HepG2 (cell line): ENCODE results near the gene HLA-B. TPM values are rescaled to one million over a fixed set of nuclear protein-coding genes. Genes with fewer than 3 reads are reported as not detected.

Source experiments
- EHMT2 ChIP-seq: fragments of 200-600 bp; sonication (generic); IDR thresholded peaks from 2 replicates; pipeline ENCODE4 v1.7.0; 2017; ENCODE audit warnings: antibody characterized with exemption, low read depth, low read length, borderline replicate concordance
- GABPB1 ChIP-seq: IDR thresholded peaks from 2 replicates; pipeline ENCODE4 v1.6.1; 2016; ENCODE audit warnings: mild to moderate bottlenecking, missing genetic modification reagents, moderate library complexity, missing compliant biosample characterization
- KLF6 ChIP-seq: IDR thresholded peaks from 2 replicates; pipeline ENCODE4 v1.8.0; 2016; ENCODE audit warnings: missing biosample characterization, missing genetic modification reagents
- ZMYM3 ChIP-seq: sonication (generic); formaldehyde crosslinking; IDR thresholded peaks from 2 replicates; pipeline ENCODE4 v1.5.1; 2020; ENCODE audit warnings: mild to moderate bottlenecking, missing genetic modification reagents
- ZNF33B ChIP-seq: sonication (generic); formaldehyde crosslinking; IDR thresholded peaks from 2 replicates; pipeline ENCODE4 v1.5.1; 2020; ENCODE audit warnings: mild to moderate bottlenecking, missing genetic modification reagents
- ZNF709 ChIP-seq: sonication (generic); formaldehyde crosslinking; IDR thresholded peaks from 2 replicates; pipeline ENCODE4 v1.5.0; 2020; ENCODE audit warnings: mild to moderate bottlenecking, missing genetic modification reagents
- polyA plus RNA-seq, 8 experiments: library from polyadenylated mRNA; depleted of rRNA in 3 of 8; stranded (reverse) in 7 of 8; unstranded in 1 of 8; fragments of >200 nt; fragmentation: Illumina TruSeq in 4 of 8; extraction: Trizol in 4 of 8; gene quantifications; 2 replicates each; pipeline versions ENCODE4 v1.2.1 to v1.2.3, GENCODE V29; 2011 to 2016; ENCODE audit warnings: low read depth in 4 of 8, missing spikeins in 1 of 8, mixed read lengths in 1 of 8; ENCODE audit not compliant: insufficient read depth in 1 of 8
- total RNA-seq, 5 experiments: library from RNA; depleted of rRNA; stranded (reverse); fragments of >200 nt; fragmentation: Illumina TruSeq; extraction: Trizol; gene quantifications; 2 replicates each; pipeline ENCODE4 v1.2.3, GENCODE V29; 2016; ENCODE audit warnings: low read depth in 1 of 5
- TF ChIP-seq, protein P1 (sequence below): sonication (generic); formaldehyde crosslinking; IDR thresholded peaks from 2 replicates; pipeline ENCODE4 v1.4.0; 2020; ENCODE audit warnings: mild to moderate bottlenecking, missing genetic modification reagents, borderline replicate concordance
- TF ChIP-seq, protein P2 (sequence below): sonication (generic); formaldehyde crosslinking; IDR thresholded peaks from 2 replicates; pipeline ENCODE4 v1.4.0; 2020; ENCODE audit warnings: missing genetic modification reagents
- TF ChIP-seq, protein P3 (sequence below): sonication (generic); formaldehyde crosslinking; IDR thresholded peaks from 2 replicates; pipeline ENCODE4 v1.4.0; 2020; ENCODE audit warnings: missing genetic modification reagents, borderline replicate concordance
- TF ChIP-seq, protein P4 (sequence below): sonication (generic); formaldehyde crosslinking; IDR thresholded peaks from 2 replicates; pipeline ENCODE4 v1.4.0; 2020; ENCODE audit warnings: mild to moderate bottlenecking, missing genetic modification reagents
- TF ChIP-seq, protein P5 (sequence below): sonication (generic); formaldehyde crosslinking; IDR thresholded peaks from 2 replicates; pipeline ENCODE4 v1.5.0; 2020; ENCODE audit warnings: mild to moderate bottlenecking, missing genetic modification reagents

HLA-B gene
- total and polyA plus RNA-seq, 2 of the 13 experiments (the other 11 are each of a cell fraction or from before 2014, with no cell fraction given) = 35.3 to 88.9 TPM

DNA sequence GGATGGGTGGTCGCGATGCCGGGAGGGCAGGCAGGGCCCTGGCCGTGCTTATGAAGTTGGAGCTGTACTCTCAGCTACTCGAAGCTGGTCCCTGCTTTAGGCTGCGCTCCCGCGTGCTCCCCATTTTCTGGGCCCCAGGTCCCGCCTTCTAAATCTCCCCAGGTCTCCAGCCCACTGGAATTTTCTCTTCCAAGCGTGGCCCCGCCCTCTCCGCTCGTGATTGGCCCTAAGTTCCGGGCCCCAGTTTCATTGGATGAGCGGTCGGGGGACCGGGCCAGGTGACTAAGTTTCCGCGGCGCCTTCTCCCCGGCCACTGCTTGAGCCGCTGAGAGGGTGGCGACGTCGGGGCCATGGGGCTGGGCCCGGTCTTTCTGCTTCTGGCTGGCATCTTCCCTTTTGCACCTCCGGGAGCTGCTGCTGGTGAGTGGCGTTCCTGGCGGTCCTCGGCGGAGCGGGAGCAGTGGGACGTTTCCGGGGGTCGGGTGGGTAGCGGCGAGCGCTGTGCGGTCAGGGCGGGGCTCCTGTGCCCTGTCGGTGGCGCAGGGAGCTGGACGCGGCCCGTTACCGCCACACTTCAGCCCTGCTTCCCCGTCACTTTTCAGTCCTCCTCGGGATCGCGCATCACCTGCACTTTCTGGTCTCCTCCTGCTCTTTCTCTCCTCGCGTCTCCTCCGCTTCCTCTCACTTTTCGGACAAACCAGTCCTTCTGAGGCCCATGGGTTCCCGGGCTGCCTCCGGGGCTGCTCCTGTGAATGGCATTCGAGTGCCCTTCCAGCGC is 46.5 kb upstream of the HLA-B start, which contains the start of gene MICA (continued):
- TF ChIP-seq, protein P1, sequence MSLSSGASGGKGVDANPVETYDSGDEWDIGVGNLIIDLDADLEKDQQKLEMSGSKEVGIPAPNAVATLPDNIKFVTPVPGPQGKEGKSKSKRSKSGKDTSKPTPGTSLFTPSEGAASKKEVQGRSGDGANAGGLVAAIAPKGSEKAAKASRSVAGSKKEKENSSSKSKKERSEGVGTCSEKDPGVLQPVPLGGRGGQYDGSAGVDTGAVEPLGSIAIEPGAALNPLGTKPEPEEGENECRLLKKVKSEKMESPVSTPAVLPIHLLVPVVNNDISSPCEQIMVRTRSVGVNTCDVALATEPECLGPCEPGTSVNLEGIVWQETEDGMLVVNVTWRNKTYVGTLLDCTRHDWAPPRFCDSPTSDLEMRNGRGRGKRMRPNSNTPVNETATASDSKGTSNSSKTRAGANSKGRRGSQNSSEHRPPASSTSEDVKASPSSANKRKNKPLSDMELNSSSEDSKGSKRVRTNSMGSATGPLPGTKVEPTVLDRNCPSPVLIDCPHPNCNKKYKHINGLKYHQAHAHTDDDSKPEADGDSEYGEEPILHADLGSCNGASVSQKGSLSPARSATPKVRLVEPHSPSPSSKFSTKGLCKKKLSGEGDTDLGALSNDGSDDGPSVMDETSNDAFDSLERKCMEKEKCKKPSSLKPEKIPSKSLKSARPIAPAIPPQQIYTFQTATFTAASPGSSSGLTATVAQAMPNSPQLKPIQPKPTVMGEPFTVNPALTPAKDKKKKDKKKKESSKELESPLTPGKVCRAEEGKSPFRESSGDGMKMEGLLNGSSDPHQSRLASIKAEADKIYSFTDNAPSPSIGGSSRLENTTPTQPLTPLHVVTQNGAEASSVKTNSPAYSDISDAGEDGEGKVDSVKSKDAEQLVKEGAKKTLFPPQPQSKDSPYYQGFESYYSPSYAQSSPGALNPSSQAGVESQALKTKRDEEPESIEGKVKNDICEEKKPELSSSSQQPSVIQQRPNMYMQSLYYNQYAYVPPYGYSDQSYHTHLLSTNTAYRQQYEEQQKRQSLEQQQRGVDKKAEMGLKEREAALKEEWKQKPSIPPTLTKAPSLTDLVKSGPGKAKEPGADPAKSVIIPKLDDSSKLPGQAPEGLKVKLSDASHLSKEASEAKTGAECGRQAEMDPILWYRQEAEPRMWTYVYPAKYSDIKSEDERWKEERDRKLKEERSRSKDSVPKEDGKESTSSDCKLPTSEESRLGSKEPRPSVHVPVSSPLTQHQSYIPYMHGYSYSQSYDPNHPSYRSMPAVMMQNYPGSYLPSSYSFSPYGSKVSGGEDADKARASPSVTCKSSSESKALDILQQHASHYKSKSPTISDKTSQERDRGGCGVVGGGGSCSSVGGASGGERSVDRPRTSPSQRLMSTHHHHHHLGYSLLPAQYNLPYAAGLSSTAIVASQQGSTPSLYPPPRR = no peak
- TF ChIP-seq, protein P2, sequence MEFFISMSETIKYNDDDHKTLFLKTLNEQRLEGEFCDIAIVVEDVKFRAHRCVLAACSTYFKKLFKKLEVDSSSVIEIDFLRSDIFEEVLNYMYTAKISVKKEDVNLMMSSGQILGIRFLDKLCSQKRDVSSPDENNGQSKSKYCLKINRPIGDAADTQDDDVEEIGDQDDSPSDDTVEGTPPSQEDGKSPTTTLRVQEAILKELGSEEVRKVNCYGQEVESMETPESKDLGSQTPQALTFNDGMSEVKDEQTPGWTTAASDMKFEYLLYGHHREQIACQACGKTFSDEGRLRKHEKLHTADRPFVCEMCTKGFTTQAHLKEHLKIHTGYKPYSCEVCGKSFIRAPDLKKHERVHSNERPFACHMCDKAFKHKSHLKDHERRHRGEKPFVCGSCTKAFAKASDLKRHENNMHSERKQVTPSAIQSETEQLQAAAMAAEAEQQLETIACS (CRISPR knock-in tag) = no peak; the same call in 1 of the 2 replicates
- TF ChIP-seq EHMT2 = no peak
- TF ChIP-seq KLF6 (CRISPR knock-in tag) = peak; percentile 81
- TF ChIP-seq, protein P3, sequence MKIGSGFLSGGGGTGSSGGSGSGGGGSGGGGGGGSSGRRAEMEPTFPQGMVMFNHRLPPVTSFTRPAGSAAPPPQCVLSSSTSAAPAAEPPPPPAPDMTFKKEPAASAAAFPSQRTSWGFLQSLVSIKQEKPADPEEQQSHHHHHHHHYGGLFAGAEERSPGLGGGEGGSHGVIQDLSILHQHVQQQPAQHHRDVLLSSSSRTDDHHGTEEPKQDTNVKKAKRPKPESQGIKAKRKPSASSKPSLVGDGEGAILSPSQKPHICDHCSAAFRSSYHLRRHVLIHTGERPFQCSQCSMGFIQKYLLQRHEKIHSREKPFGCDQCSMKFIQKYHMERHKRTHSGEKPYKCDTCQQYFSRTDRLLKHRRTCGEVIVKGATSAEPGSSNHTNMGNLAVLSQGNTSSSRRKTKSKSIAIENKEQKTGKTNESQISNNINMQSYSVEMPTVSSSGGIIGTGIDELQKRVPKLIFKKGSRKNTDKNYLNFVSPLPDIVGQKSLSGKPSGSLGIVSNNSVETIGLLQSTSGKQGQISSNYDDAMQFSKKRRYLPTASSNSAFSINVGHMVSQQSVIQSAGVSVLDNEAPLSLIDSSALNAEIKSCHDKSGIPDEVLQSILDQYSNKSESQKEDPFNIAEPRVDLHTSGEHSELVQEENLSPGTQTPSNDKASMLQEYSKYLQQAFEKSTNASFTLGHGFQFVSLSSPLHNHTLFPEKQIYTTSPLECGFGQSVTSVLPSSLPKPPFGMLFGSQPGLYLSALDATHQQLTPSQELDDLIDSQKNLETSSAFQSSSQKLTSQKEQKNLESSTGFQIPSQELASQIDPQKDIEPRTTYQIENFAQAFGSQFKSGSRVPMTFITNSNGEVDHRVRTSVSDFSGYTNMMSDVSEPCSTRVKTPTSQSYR (CRISPR knock-in tag) = 0 out of 2 replicates have a peak, but pooled peaks have one; percentile 32
- no peak; the same call in 1 of the 2 replicates for TF ChIP-seq ZMYM3 (CRISPR knock-in tag)
- TF ChIP-seq ZNF709 (CRISPR knock-in tag) = peak; percentile 80; the same call in 1 of the 2 replicates
- TF ChIP-seq, protein P4, sequence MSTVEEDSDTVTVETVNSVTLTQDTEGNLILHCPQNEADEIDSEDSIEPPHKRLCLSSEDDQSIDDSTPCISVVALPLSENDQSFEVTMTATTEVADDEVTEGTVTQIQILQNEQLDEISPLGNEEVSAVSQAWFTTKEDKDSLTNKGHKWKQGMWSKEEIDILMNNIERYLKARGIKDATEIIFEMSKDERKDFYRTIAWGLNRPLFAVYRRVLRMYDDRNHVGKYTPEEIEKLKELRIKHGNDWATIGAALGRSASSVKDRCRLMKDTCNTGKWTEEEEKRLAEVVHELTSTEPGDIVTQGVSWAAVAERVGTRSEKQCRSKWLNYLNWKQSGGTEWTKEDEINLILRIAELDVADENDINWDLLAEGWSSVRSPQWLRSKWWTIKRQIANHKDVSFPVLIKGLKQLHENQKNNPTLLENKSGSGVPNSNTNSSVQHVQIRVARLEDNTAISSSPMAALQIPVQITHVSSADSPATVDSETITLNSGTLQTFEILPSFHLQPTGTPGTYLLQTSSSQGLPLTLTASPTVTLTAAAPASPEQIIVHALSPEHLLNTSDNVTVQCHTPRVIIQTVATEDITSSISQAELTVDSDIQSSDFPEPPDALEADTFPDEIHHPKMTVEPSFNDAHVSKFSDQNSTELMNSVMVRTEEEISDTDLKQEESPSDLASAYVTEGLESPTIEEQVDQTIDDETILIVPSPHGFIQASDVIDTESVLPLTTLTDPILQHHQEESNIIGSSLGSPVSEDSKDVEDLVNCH (CRISPR knock-in tag) = no peak
- peak; percentile 93; the same call in 1 of the 2 replicates for TF ChIP-seq ZNF33B (CRISPR knock-in tag)
- TF ChIP-seq GABPB1 (CRISPR knock-in tag) = peak; percentile 89
- TF ChIP-seq, protein P5, sequence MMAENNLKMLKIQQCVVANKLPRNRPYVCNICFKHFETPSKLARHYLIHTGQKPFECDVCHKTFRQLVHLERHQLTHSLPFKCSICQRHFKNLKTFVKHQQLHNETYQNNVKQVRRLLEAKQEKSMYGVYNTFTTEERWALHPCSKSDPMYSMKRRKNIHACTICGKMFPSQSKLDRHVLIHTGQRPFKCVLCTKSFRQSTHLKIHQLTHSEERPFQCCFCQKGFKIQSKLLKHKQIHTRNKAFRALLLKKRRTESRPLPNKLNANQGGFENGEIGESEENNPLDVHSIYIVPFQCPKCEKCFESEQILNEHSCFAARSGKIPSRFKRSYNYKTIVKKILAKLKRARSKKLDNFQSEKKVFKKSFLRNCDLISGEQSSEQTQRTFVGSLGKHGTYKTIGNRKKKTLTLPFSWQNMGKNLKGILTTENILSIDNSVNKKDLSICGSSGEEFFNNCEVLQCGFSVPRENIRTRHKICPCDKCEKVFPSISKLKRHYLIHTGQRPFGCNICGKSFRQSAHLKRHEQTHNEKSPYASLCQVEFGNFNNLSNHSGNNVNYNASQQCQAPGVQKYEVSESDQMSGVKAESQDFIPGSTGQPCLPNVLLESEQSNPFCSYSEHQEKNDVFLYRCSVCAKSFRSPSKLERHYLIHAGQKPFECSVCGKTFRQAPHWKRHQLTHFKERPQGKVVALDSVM = no peak; the same call in 1 of the 2 replicates
